HCT116 (cell line): ENCODE results near the gene CCDC9. TPM values are rescaled to one million over a fixed set of nuclear protein-coding genes. Genes with fewer than 3 reads are reported as not detected.

Source experiments
- ATAC-seq: fragments of 200-7000 bp; cut with Tn5 transposase; 2 replicates; pipeline ENCODE4 v1.9.1; 2020; ENCODE audit warnings: mild to moderate bottlenecking, moderate library complexity
- BruUV-seq: library from RNA; stranded (reverse); fragments of 400-500 nt; replicated peaks from 2 replicates; lab custom pipeline; 2021; lab: Mats Ljungman, UMichigan
- CTCF ChIA-PET: fragments of 300-600 bp; sonication (Branson Sonifier 250); formaldehyde crosslinking; loops from one replicate; lab custom pipeline; 2021; ENCODE audit warnings: antibody characterized with exemption; lab: Charles Lee
- POLR2A ChIA-PET: fragments of 300-600, 350-600 bp; sonication (Branson Sonifier 250); formaldehyde crosslinking; loops from one replicate; lab custom pipeline; 2021; ENCODE audit warnings: antibody characterized with exemption; lab: Charles Lee
- RAD21 ChIA-PET, 2 experiments: fragments of 300-600 bp; sonication (Branson Sonifier 250); formaldehyde crosslinking; loops; one replicate each; lab custom pipeline; 2023; ENCODE audit warnings: low total read pairs in 2 of 2; ENCODE audit not compliant: uncharacterized antibody in 2 of 2, unreplicated experiment in 2 of 2, low non-redundant PET in 1 of 2; lab: Charles Lee
- DNase-seq: peaks from one replicate; pipeline ENCODE4 v3.0.0-alpha.2; 2010; ENCODE audit warnings: low read depth, low spot score
- H2AFZ ChIP-seq: fragments of 200-600 bp; shearing (Covaris generic), sonication (generic); 2 replicates; pipeline ENCODE4 v1.6.1; 2017; ENCODE audit warnings: low read depth, mixed run types, mixed read lengths, antibody characterized with exemption, low read length; ENCODE audit not compliant: poor library complexity, severe bottlenecking
- H3K27ac ChIP-seq: 2 replicates; pipeline ENCODE4 v1.5.1; 2012; ENCODE audit warnings: low read depth, low read length
- H3K27me3 ChIP-seq: fragments of 200-600 bp; sonication (generic); 2 replicates; pipeline ENCODE4 v1.6.1; 2016; ENCODE audit warnings: mixed run types, low read length, mixed read lengths; ENCODE audit not compliant: insufficient read depth
- H3K36me3 ChIP-seq, 2 experiments: fragments of 200-500 bp in 1 of 2; fragments of 200-600 bp in 1 of 2; sonication (Bioruptor generic) in 1 of 2; sonication (generic) in 1 of 2; 2 replicates each; pipeline versions ENCODE4 v1.5.1 to v1.6.1; 2014 to 2016; ENCODE audit warnings: low read length in 2 of 2, inconsistent platforms in 1 of 2, mixed read lengths in 1 of 2, mixed run types in 1 of 2; ENCODE audit not compliant: insufficient read depth in 2 of 2, control insufficient read depth in 1 of 2
- H3K4me1 ChIP-seq, 2 experiments: fragments of 200-600 bp in 1 of 2; sonication (generic) in 1 of 2; 2 replicates each; pipeline versions ENCODE4 v1.5.1 to v1.6.1; 2012 to 2017; ENCODE audit warnings: low read length in 2 of 2, inconsistent platforms in 1 of 2, mild to moderate bottlenecking in 1 of 2, mixed read lengths in 1 of 2, mixed run types in 1 of 2, moderate library complexity in 1 of 2; ENCODE audit not compliant: insufficient read depth in 2 of 2, control insufficient read depth in 1 of 2
- H3K4me2 ChIP-seq: fragments of 200-600 bp; sonication (generic); 2 replicates; pipeline ENCODE4 v1.6.1; 2017; ENCODE audit warnings: mixed run types, low read length, mixed read lengths
- H3K4me3 ChIP-seq, 2 experiments: fragments of 200-600 bp in 1 of 2; sonication (generic) in 1 of 2; replicated peaks in 1 of 2; 2 replicates each; pipeline ENCODE4 v1.5.1; 2011 to 2016; ENCODE audit warnings: low read length in 2 of 2, control low read depth in 1 of 2, low read depth in 1 of 2, mild to moderate bottlenecking in 1 of 2, mixed read lengths in 1 of 2, mixed run types in 1 of 2
- H3K79me2 ChIP-seq: fragments of 200-600 bp; sonication (generic); 2 replicates; pipeline ENCODE4 v1.6.1; 2017; ENCODE audit warnings: mild to moderate bottlenecking, mixed run types, low read length, moderate library complexity, mixed read lengths; ENCODE audit not compliant: insufficient read depth
- H3K9ac ChIP-seq: fragments of 200-600 bp; sonication (generic); 2 replicates; pipeline ENCODE4 v1.6.1; 2016; ENCODE audit warnings: low read length, mixed read lengths
- H3K9me2 ChIP-seq: fragments of 200-600 bp; sonication (generic), shearing (Covaris generic); 2 replicates; pipeline ENCODE4 v1.6.1; 2017; ENCODE audit warnings: mixed run types, mild to moderate bottlenecking, moderate library complexity; ENCODE audit not compliant: insufficient read depth
- H3K9me3 ChIP-seq, 2 experiments: fragments of 200-500 bp in 1 of 2; fragments of 200-600 bp in 1 of 2; sonication (Bioruptor generic) in 1 of 2; sonication (generic) in 1 of 2; 2 replicates each; pipeline ENCODE4 v1.6.1; 2014 to 2017; ENCODE audit warnings: low read length in 2 of 2, mixed read lengths in 2 of 2, inconsistent platforms in 1 of 2, low read depth in 1 of 2, mild to moderate bottlenecking in 1 of 2, mixed run types in 1 of 2, moderate library complexity in 1 of 2; ENCODE audit not compliant: control insufficient read depth in 1 of 2, insufficient read depth in 1 of 2
- H4K20me1 ChIP-seq: fragments of 200-600 bp; sonication (generic), shearing (Covaris generic); 2 replicates; pipeline ENCODE4 v1.6.1; 2017; ENCODE audit warnings: mixed run types, mild to moderate bottlenecking, moderate library complexity; ENCODE audit not compliant: insufficient read depth
- CBX3 ChIP-seq: IDR thresholded peaks from 2 replicates; pipeline ENCODE4 v1.6.1; 2012; ENCODE audit warnings: low read depth
- ELF1 ChIP-seq: IDR thresholded peaks from 2 replicates; pipeline ENCODE4 v1.6.1; 2012; ENCODE audit warnings: low read depth, borderline replicate concordance
- EZH2 ChIP-seq: fragments of 200-600 bp; sonication (generic); IDR thresholded peaks from 2 replicates; pipeline ENCODE4 v1.6.1; 2017; ENCODE audit warnings: antibody characterized with exemption, mixed run types
- POLR2A ChIP-seq: IDR thresholded peaks from 2 replicates; pipeline ENCODE4 v1.7.0; 2011; ENCODE audit warnings: borderline replicate concordance; ENCODE audit not compliant: insufficient read depth, insufficient read length; ENCODE audit errors: extremely low read depth
- SIN3A ChIP-seq: IDR thresholded peaks from 2 replicates; pipeline ENCODE4 v1.6.1; 2012; ENCODE audit warnings: low read depth
- SP1 ChIP-seq: IDR thresholded peaks from 2 replicates; pipeline ENCODE4 v1.6.1; 2012; ENCODE audit warnings: low read depth
- ZFX ChIP-seq: fragments of 450-650 bp; IDR thresholded peaks from 2 replicates; pipeline ENCODE4 v1.6.1; 2017
- intact Hi-C: fragments of 100-400 bp; cut with micrococcal nuclease; formaldehyde crosslinking; loops from 2 replicates; pipeline ENCODE4 v1.10.0; 2022
- total RNA-seq: library from RNA; stranded (reverse); gene quantifications from one replicate; pipeline ENCODE4 v1.2.1, GENCODE V29; 2021; ENCODE audit not compliant: unreplicated experiment
- TF ChIP-seq, protein P1 (sequence below), 3 experiments: fragments of 200-600 bp in 1 of 3; sonication (generic) in 1 of 3; IDR thresholded peaks in 2 of 3; conservative IDR thresholded peaks in 1 of 3; 2 replicates each; pipeline ENCODE4 v1.5.1; 2012 to 2017; ENCODE audit warnings: low read depth in 2 of 3, low read length in 2 of 3, antibody characterized with exemption in 1 of 3, borderline replicate concordance in 1 of 3, control low read depth in 1 of 3, mild to moderate bottlenecking in 1 of 3, mixed read lengths in 1 of 3, mixed run types in 1 of 3, moderate library complexity in 1 of 3; ENCODE audit not compliant: insufficient read depth in 1 of 3

Gene CCDC9
- total RNA-seq, 1 experiment from 2014 or later, result 40.6 TPM

DNA sequence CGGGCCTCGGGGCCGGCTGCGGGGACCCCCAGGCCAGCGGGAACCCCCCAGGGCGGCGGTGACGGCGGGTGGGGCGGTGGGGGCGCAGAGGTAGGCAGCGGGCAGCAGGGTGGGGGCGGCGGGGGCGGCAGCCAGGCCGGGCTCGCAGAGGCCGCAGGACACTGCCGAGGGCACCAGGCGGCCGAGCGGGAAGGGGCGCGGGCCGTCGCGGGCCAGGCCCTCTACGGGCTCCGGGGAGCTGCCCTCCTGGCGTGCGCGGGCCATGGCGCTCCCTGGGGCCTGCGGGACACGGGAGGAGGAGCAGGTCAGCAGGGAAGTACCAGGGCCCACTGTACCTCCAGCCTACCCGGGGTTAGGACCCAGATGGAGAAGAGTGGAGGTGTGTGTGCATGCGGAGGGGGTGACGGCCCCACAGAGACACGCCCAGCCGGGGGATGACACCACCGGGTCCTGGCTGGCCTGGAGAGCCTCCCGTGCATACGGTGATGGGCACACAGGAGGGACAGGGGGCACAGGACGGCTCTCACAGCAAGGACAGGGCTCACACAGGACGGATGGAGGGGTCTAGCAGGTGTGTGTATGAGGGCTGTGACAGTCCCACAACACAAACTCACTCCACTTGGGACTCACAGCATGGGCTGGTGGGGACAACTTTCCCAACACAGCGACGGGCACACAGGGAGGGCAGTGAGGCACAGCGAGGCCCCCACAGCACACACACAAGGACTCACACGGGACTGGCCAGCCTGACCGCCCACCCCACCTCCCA lies 28.0 kb upstream of the CCDC9 start:
- Histone ChIP-seq H3K27me3 (no peaks in the 10 kb centered on the region), H3K9me2 (no peaks in the 10 kb centered on the region), H3K79me2 (peaks cover 22% of the 10 kb centered on the region), H3K4me3 (peak overlapping the region; percentile 76 to 78), H2AFZ (no peak overlapping the region), H3K4me1 (peaks cover 34 to 74% of the 10 kb centered on the region in 2 experiments), H3K9ac (peak overlapping the region; percentile 87), H3K27ac (peak overlapping the region; percentile 97), H3K4me2 (peak overlapping the region; percentile 100), H3K36me3 (no peaks in the 10 kb centered on the region), H4K20me1 (no peaks in the 10 kb centered on the region), H3K9me3 (no peaks in the 10 kb centered on the region)
- DNase-seq (no peak), ATAC-seq (peak; percentile 15)
- BruUV-seq, result no TSS peak
- ChIA-PET RAD21 (no interaction called here), CTCF (no interaction called here), POLR2A (interaction anchor here (0.8 kb wide), 1 partner anchor 12 kb away, joined by 3 read pairs; no protein-coding TSS in a partner anchor)
- intact Hi-C loops, result no loop called here
- TF ChIP-seq POLR2A (peak; percentile 18), ELF1 (no peak), ZFX (peak; percentile 45), CBX3 (no peak), EZH2 (no peak), SIN3A (peak; percentile 13; the same call in 1 of the 2 replicates), SP1 (0 out of 2 replicates have a peak, but pooled peaks have one; percentile 10)
- TF ChIP-seq, protein P1, sequence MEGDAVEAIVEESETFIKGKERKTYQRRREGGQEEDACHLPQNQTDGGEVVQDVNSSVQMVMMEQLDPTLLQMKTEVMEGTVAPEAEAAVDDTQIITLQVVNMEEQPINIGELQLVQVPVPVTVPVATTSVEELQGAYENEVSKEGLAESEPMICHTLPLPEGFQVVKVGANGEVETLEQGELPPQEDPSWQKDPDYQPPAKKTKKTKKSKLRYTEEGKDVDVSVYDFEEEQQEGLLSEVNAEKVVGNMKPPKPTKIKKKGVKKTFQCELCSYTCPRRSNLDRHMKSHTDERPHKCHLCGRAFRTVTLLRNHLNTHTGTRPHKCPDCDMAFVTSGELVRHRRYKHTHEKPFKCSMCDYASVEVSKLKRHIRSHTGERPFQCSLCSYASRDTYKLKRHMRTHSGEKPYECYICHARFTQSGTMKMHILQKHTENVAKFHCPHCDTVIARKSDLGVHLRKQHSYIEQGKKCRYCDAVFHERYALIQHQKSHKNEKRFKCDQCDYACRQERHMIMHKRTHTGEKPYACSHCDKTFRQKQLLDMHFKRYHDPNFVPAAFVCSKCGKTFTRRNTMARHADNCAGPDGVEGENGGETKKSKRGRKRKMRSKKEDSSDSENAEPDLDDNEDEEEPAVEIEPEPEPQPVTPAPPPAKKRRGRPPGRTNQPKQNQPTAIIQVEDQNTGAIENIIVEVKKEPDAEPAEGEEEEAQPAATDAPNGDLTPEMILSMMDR (IDR thresholded peaks at IDR 0.05 in 2 of 3, conservative IDR thresholded peaks at IDR 0.05 in 1 of 3; ENCODE audit: borderline replicate concordance in 1 of 3, insufficient read depth in 1 of 3, low read depth in 2 of 3, low read length in 2 of 3), result no peak
